Measurements from ENCODE around the gene CLDN2. TPM values are rescaled to one million over a fixed set of nuclear protein-coding genes. Genes with fewer than 3 reads are reported as not detected.

The CLDN2 gene
- total RNA-seq, 1 experiment from 2014 or later = not detected

DNA sequence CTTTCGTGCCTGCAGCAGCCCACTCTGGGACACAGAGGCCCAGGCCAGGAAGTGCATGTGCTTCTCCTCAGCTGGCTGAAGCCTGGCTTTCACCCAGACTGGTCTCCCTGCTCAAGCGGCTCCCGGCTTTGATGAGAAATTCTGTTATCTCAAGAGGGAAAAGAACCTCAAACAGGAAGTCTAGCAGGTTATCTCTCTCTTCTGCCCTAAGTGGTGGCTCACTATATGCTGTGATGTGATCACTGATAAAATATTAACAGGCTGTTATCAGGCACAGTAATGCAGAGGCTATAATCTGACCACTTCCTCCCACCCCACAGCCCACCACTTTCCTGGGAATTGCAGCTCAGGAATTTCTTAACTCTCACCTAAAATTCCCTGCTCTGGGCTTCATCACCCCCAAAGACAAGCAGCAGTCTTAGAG, 13.3 kb downstream of the CLDN2 start:
- TF ChIP-seq CTCF (conservative IDR thresholded peaks at IDR 0.05; ENCODE audit: low read depth, low read length) (no peak), EZH2 (IDR thresholded peaks at IDR 0.05; ENCODE audit: borderline replicate concordance, low read depth, low read length, poor library complexity, severe bottlenecking) (no peak)
- no TSS peak for BruUV-seq (replicated peaks)
- CTCF ChIA-PET = no interaction called here
- no peaks in the 10 kb centered on the region for H3K27me3 ChIP-seq (replicated peaks; ENCODE audit: insufficient read depth, low read depth, low read length, poor library complexity)
- H3K27ac ChIP-seq (ENCODE audit: low read depth, low read length, poor library complexity, severe bottlenecking) = no peak overlapping the region
- intact Hi-C loops (cut with micrococcal nuclease; ENCODE audit: unreplicated experiment) = no loop called here
- POLR2A ChIA-PET (ENCODE audit: low non-redundant PET) = no interaction called here
- no peak overlapping the region for H3K4me3 ChIP-seq (ENCODE audit: low read depth, low read length, poor library complexity, severe bottlenecking)
- H3K36me3 ChIP-seq (ENCODE audit: insufficient read depth, low read length, poor library complexity, severe bottlenecking) = no peaks in the 10 kb centered on the region
- no peaks in the 10 kb centered on the region for H3K4me1 ChIP-seq (ENCODE audit: insufficient read depth, low read length, poor library complexity, severe bottlenecking)
- no peaks in the 10 kb centered on the region for H3K9me3 ChIP-seq (ENCODE audit: low read depth, low read length, poor library complexity, severe bottlenecking)
- no peak for DNase-seq (ENCODE audit: low spot score)

DNA sequence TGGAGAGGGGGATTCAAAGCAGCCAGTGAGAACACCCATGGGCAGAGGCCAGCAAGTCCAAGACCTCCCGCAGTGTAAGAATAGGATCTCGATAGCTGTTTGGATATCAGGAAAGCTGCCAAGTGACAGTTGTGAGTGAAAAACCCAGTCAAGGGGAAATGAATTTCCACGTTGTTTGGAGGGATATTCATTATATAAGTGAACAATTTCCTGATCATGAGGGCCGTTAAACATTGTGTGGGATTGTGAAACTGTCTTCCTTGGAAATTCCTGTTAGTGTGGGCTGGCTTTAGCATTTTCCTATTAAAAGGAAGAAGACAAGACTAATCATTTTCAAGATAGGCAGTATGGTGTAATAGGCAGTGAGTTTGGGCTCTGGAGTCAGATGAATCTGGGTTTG, 15.0 kb downstream of the CLDN2 start:
- Histone ChIP-seq H3K36me3 (ENCODE audit: insufficient read depth, low read length, poor library complexity, severe bottlenecking) (no peaks in the 10 kb centered on the region), H3K4me3 (ENCODE audit: low read depth, low read length, poor library complexity, severe bottlenecking) (no peak overlapping the region), H3K4me1 (ENCODE audit: insufficient read depth, low read length, poor library complexity, severe bottlenecking) (no peaks in the 10 kb centered on the region), H3K27ac (ENCODE audit: low read depth, low read length, poor library complexity, severe bottlenecking) (no peak overlapping the region), H3K9me3 (ENCODE audit: low read depth, low read length, poor library complexity, severe bottlenecking) (no peaks in the 10 kb centered on the region), H3K27me3 (replicated peaks; ENCODE audit: insufficient read depth, low read depth, low read length, poor library complexity) (no peaks in the 10 kb centered on the region)
- peak; percentile 35 for DNase-seq (ENCODE audit: low spot score)
- ChIA-PET POLR2A (ENCODE audit: low non-redundant PET) (no interaction called here), CTCF (interaction anchor here (0.6 kb wide), 1 partner anchor 72 kb away, joined by 3 read pairs; no protein-coding TSS in a partner anchor)
- intact Hi-C loops (cut with micrococcal nuclease; ENCODE audit: unreplicated experiment) = no loop called here
- no TSS peak for BruUV-seq (replicated peaks)
- TF ChIP-seq EZH2 (IDR thresholded peaks at IDR 0.05; ENCODE audit: borderline replicate concordance, low read depth, low read length, poor library complexity, severe bottlenecking) (no peak), CTCF (conservative IDR thresholded peaks at IDR 0.05; ENCODE audit: low read depth, low read length) (no peak)

DNA sequence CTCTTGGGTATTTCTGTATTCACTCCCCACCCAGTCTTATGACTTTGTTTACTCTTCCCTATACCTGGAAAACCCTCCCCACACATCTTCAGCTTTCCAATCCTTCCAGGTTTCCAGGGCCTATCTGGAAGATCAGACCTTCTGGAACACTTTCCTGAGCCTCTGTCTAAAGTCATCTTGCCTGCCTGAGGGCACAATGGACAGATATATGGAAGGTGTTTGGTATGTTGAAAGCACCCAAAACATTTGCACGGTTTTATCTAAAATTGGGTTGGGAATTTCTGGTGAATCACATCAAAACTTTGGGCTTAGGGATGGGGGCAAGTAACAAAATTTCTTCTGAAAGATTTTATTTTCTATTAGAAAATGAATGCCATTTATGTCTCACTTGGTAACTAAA, 16.0 kb downstream of the CLDN2 start:
- intact Hi-C loops (cut with micrococcal nuclease; ENCODE audit: unreplicated experiment) = no loop called here
- H3K4me3 ChIP-seq (ENCODE audit: low read depth, low read length, poor library complexity, severe bottlenecking) = no peak overlapping the region
- no peaks in the 10 kb centered on the region for H3K4me1 ChIP-seq (ENCODE audit: insufficient read depth, low read length, poor library complexity, severe bottlenecking)
- ChIA-PET CTCF (no interaction called here), POLR2A (ENCODE audit: low non-redundant PET) (no interaction called here)
- no peaks in the 10 kb centered on the region for H3K9me3 ChIP-seq (ENCODE audit: low read depth, low read length, poor library complexity, severe bottlenecking)
- no peak for TF ChIP-seq CTCF (conservative IDR thresholded peaks at IDR 0.05; ENCODE audit: low read depth, low read length)
- TF ChIP-seq EZH2 (IDR thresholded peaks at IDR 0.05; ENCODE audit: borderline replicate concordance, low read depth, low read length, poor library complexity, severe bottlenecking) = no peak
- H3K36me3 ChIP-seq (ENCODE audit: insufficient read depth, low read length, poor library complexity, severe bottlenecking) = no peaks in the 10 kb centered on the region
- H3K27me3 ChIP-seq (replicated peaks; ENCODE audit: insufficient read depth, low read depth, low read length, poor library complexity) = no peaks in the 10 kb centered on the region
- BruUV-seq (replicated peaks) = no TSS peak
- no peak overlapping the region for H3K27ac ChIP-seq (ENCODE audit: low read depth, low read length, poor library complexity, severe bottlenecking)
- no peak for DNase-seq (ENCODE audit: low spot score)

All from A673 (cell line).